GM21723 (cell line): Measurements from ENCODE around the gene ZDHHC6.
A peak's percentile ranks its signal among the peaks of the same experiment; 100 is the strongest.
"Not testable (repeated sequence)": the region's sequence is repeated elsewhere in the genome, so short reads cannot be mapped to it uniquely, and the experiment has no call there.

Experiments
- ATAC-seq: cut with Tn5 transposase; IDR thresholded peaks from one replicate; pipeline ENCODE4 v1.9.1; 2021; ENCODE audit warnings: mild to moderate bottlenecking, moderate library complexity; ENCODE audit not compliant: unreplicated experiment

ZDHHC6 gene

GRCh38 chr10:112393341-112393740 is 53.4 kb downstream of the ZDHHC6 start:
- no peak for ATAC-seq

DNA sequence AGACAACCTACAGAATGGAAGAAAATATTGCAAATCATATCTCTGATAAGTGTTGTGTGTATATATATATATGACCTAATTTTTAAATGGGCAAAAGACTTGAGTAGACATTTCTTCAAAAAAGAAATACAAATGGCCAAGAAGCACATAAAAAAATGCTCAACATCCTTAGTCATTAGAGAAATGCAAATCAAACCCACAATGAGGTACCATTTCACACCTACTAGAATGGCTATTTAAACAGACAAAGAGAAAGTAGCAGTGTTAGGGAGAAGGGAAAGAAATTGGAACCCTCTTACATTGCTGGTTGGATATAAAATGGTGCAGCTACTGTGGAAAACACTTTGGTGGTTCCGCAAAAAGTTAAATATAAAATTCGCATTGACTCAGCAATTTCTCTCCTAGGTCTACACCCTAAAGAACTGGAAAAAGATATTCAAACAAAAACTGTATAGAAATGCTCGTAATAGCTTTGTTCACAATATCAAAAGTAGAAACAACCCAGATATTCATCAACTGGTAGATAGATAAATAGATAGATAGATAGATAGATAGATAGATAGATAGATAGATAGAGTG is 56.5 kb downstream of the ZDHHC6 start:
- ATAC-seq, result no peak

- ATAC-seq, result peak; percentile 77
Measured at GRCh38 chr10:112389271-112389822, 57.4 kb downstream of the ZDHHC6 start.

DNA sequence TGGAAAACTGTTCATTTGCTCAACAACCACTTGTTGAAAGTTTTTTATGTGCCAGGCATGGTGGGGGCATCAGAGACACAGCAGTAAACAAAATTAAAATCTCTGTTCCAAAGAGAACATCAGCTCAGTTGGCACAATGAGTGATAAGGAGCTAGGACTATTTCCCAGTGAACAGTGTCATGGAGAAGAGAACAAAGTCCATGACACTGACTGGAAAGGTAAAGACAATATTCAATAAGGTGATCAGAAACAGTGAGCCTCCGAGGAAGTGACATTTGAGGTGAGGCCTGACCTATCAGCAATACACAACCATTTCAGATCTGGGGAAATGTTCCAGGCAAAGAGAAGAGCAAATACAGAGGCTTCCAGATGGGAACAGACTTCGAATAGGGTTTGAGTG is 58.2 kb downstream of the ZDHHC6 start:
- no peak for ATAC-seq

- ATAC-seq, result not testable (repeated sequence)
Measured at GRCh38 chr10:112388056-112388455, 58.7 kb downstream of the ZDHHC6 start.

DNA sequence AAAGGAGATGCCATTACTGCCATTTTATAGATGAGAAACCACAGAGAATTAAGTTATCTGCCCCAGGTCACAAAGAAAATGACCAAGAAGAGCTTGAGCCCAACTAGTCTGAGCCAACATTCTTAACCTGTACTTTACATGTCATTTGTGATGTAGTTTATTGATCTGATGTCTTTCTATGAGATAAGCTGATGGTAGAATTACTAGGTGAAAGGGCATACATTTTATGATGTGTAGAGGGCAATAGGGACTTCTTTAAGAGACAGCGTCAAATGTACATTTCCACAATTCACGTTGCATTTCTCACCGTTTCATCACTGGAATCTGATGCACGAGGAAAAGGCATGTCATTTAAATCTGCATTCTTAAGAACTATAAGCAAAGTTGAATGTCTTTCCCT is 61.5 kb downstream of the ZDHHC6 start:
- ATAC-seq, result no peak

DNA sequence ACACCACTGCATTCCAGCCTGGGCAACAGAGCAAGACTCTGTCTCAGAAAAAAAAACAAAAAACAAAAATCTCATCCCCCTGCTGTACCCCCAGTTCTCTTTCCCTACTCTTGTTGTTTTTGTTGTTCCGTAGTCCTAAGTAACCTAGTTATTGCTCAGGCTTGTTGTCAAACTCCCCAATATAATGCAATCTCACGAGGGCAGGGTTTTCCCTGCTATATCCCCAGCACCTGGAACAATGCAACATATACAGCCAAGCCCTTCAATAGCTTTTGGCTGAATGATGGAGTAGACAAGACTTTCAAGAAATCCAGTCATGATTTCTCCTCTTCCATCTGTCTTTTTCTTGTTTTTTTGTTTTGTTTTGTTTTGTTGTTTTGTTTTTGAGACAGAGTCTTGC is 62.6 kb downstream of the ZDHHC6 start:
- no peak for ATAC-seq

DNA sequence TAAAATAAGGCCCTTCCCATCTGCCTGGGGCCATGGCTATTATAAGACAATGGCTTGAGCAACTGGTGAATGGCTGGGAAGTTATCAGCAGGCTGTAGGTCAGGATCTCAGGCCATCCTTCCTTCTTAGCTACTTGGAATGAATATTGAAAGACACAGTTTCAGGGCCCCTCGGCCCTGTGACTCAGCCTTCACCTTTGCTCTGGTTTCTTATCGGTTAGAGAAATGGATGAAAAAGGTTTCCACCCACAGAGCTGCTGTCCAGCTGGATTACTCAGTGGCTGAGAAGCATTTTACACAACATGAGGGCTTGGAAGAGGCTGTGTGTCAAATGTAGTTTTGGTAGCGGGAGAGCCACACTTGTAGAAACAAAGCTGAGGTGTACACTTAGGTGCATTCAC is 63.4 kb downstream of the ZDHHC6 start:
- no peak for ATAC-seq

GRCh38 chr10:112382515-112383235 is 64.0 kb downstream of the ZDHHC6 start:
- no peak for ATAC-seq
